Neural progenitor cell (in vitro differentiated cells): ENCODE measurements around the gene PUS3. TPM values are rescaled to one million over a fixed set of nuclear protein-coding genes. Genes with fewer than 3 reads are reported as not detected.
"Not testable (repeated sequence)": the region's sequence is repeated elsewhere in the genome, so short reads cannot be mapped to it uniquely, and the experiment has no call there.

Experiments
- DNase-seq: peaks from one replicate; pipeline ENCODE4 v3.0.0-alpha.2; 2016; ENCODE audit warnings: low spot score
- H2AFZ ChIP-seq: fragments of 200-600 bp; sonication (generic); replicated peaks from 2 replicates; pipeline ENCODE4 v1.6.1; 2016; ENCODE audit warnings: antibody characterized with exemption
- H3F3A ChIP-seq: fragments of 200-600 bp; sonication (generic); 2 replicates; pipeline ENCODE4 v1.6.1; 2016; ENCODE audit warnings: antibody characterized with exemption, low read depth
- H3K27ac ChIP-seq: fragments of 200-600 bp; sonication (generic); 2 replicates; pipeline ENCODE4 v1.5.1; 2016; ENCODE audit warnings: mild to moderate bottlenecking
- H3K27me3 ChIP-seq: fragments of 200-600 bp; sonication (generic); 2 replicates; pipeline ENCODE4 v1.6.1; 2016; ENCODE audit warnings: mild to moderate bottlenecking, moderate library complexity
- H3K36me3 ChIP-seq: fragments of 200-600 bp; sonication (generic); 2 replicates; pipeline ENCODE4 v1.5.1; 2016
- H3K4me1 ChIP-seq: fragments of 200-600 bp; sonication (generic); 2 replicates; pipeline ENCODE4 v1.6.1; 2016; ENCODE audit warnings: mixed run types
- H3K4me2 ChIP-seq: fragments of 200-600 bp; sonication (generic); 2 replicates; pipeline ENCODE4 v1.6.1; 2016
- H3K4me3 ChIP-seq: fragments of 200-600 bp; sonication (generic); 2 replicates; pipeline ENCODE4 v1.5.1; 2016
- H3K79me2 ChIP-seq: fragments of 200-600 bp; sonication (generic); 2 replicates; pipeline ENCODE4 v1.6.1; 2016; ENCODE audit warnings: low read depth
- H3K9ac ChIP-seq: fragments of 200-600 bp; sonication (generic); 2 replicates; pipeline ENCODE4 v1.6.1; 2016
- H3K9me3 ChIP-seq: fragments of 200-600 bp; sonication (generic); 2 replicates; pipeline ENCODE4 v1.5.1; 2016; ENCODE audit warnings: low read depth
- H4K20me1 ChIP-seq: fragments of 200-600 bp; sonication (generic); 2 replicates; pipeline ENCODE4 v1.6.1; 2016; ENCODE audit warnings: low read depth
- H3K27ac Mint-ChIP-seq: 3 replicates; pipeline ENCODE4 v1.8.0; 2021; ENCODE audit warnings: mixed read lengths
- H3K27me3 Mint-ChIP-seq: 2 replicates; pipeline ENCODE4 v1.8.0; 2022; ENCODE audit warnings: low read depth, mild to moderate bottlenecking, inconsistent platforms, moderate library complexity, mixed read lengths; ENCODE audit not compliant: insufficient read depth
- H3K36me3 Mint-ChIP-seq: 3 replicates; pipeline ENCODE4 v1.8.0; 2021; ENCODE audit warnings: mixed read lengths
- H3K4me1 Mint-ChIP-seq: 3 replicates; pipeline ENCODE4 v1.8.0; 2021; ENCODE audit warnings: mixed read lengths
- H3K4me3 Mint-ChIP-seq: 3 replicates; pipeline ENCODE4 v1.8.0; 2021; ENCODE audit warnings: mild to moderate bottlenecking, moderate library complexity, mixed read lengths
- H3K9me3 Mint-ChIP-seq: 3 replicates; pipeline ENCODE4 v1.8.0; 2020; ENCODE audit warnings: mixed read lengths
- EZH2 ChIP-seq: fragments of 200-600 bp; sonication (generic); IDR thresholded peaks from 2 replicates; pipeline ENCODE4 v1.6.1; 2017; ENCODE audit warnings: antibody characterized with exemption, mild to moderate bottlenecking, moderate library complexity
- EZH2phosphoT487 ChIP-seq: fragments of 200-600 bp; sonication (generic); IDR thresholded peaks from 2 replicates; pipeline ENCODE4 v1.6.1; 2017; ENCODE audit warnings: antibody characterized with exemption
- total RNA-seq: library from RNA; depleted of rRNA; stranded (reverse); fragments of >200 nt; gene quantifications from 2 replicates; pipeline ENCODE4 v1.2.3, GENCODE V29; 2015; ENCODE audit warnings: low replicate concordance
- TF ChIP-seq, protein P1 (sequence below): fragments of 200-600 bp; sonication (generic); IDR thresholded peaks from 2 replicates; pipeline ENCODE4 v1.5.1; 2017; ENCODE audit warnings: antibody characterized with exemption, mild to moderate bottlenecking

PUS3 gene
- total RNA-seq, 1 donor from 2014 or later: 22.1 TPM

DNA sequence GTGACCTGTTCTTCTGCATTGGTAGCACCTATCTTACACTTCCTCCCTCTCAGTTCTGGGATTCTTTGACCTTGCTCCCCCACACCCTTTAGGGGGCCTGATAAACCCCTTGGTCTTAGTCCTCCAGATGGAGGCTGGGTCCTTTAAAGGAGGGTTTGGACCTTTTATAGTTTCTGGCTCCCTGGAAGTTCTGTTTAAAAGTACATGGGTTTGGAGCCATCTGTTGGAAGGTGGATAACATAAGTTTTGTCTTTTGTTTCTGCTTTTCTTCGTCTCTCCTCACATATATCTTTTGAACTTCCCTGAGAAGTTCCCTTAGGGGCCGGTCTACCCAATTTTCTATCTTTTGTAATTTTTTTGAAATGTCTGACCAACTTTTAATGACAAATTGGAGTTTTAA lies 33.5 kb downstream of the PUS3 start:
- H3K36me3 Mint-ChIP-seq: no peaks in the 10 kb centered on the region
- DNase-seq: no peak

DNA sequence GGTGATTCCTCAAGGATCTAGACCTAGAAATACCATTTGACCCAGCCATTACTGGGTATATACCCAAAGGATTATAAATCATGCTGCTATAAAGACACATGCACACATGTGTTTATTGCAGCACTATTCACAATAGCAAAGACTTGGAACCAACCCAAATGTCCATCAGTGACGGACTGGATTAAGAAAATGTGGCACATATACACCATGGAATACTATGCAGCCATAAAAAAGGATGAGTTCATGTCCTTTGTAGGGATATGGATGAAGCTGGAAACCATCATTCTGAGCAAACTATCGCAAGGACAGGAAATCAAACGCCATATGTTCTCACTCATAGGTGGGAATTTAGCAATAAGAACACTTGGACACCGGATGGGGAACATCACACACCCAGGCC lies 37.7 kb downstream of the PUS3 start:
- H3F3A ChIP-seq, H3K27me3 ChIP-seq, H3K9ac ChIP-seq, H3K4me3 ChIP-seq, H3K27ac Mint-ChIP-seq, H4K20me1 ChIP-seq, H3K9me3 ChIP-seq, H3K27ac ChIP-seq, H3K36me3 Mint-ChIP-seq, DNase-seq, H3K4me3 Mint-ChIP-seq, H2AFZ ChIP-seq, H3K4me1 ChIP-seq, H3K4me1 Mint-ChIP-seq, H3K79me2 ChIP-seq, H3K36me3 ChIP-seq, H3K4me2 ChIP-seq, H3K27me3 Mint-ChIP-seq: not testable (repeated sequence)
- H3K9me3 Mint-ChIP-seq: peaks cover 13% of the 10 kb centered on the region

More for the DNA sequence above, 33.5 kb downstream of the PUS3 start:
- no peak for TF ChIP-seq EZH2
- TF ChIP-seq EZH2phosphoT487: no peak
- TF ChIP-seq, protein P1, sequence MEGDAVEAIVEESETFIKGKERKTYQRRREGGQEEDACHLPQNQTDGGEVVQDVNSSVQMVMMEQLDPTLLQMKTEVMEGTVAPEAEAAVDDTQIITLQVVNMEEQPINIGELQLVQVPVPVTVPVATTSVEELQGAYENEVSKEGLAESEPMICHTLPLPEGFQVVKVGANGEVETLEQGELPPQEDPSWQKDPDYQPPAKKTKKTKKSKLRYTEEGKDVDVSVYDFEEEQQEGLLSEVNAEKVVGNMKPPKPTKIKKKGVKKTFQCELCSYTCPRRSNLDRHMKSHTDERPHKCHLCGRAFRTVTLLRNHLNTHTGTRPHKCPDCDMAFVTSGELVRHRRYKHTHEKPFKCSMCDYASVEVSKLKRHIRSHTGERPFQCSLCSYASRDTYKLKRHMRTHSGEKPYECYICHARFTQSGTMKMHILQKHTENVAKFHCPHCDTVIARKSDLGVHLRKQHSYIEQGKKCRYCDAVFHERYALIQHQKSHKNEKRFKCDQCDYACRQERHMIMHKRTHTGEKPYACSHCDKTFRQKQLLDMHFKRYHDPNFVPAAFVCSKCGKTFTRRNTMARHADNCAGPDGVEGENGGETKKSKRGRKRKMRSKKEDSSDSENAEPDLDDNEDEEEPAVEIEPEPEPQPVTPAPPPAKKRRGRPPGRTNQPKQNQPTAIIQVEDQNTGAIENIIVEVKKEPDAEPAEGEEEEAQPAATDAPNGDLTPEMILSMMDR: no peak
- H3K36me3 ChIP-seq: no peaks in the 10 kb centered on the region
- no peaks in the 10 kb centered on the region for H3K27me3 Mint-ChIP-seq
- H3K4me1 ChIP-seq: peaks cover 8% of the 10 kb centered on the region
- no peak overlapping the region for H3K9ac ChIP-seq
- no peak overlapping the region for H3K4me2 ChIP-seq
- H3K4me3 Mint-ChIP-seq: no peak overlapping the region
- no peak overlapping the region for H3K27ac ChIP-seq
- no peaks in the 10 kb centered on the region for H3F3A ChIP-seq
- peaks cover 2% of the 10 kb centered on the region for H3K4me1 Mint-ChIP-seq
- no peak overlapping the region for H3K27ac Mint-ChIP-seq
- no peaks in the 10 kb centered on the region for H3K79me2 ChIP-seq
- peaks cover 4% of the 10 kb centered on the region for H3K9me3 Mint-ChIP-seq
- no peak overlapping the region for H2AFZ ChIP-seq
- no peaks in the 10 kb centered on the region for H3K9me3 ChIP-seq
- no peaks in the 10 kb centered on the region for H3K27me3 ChIP-seq
- H3K4me3 ChIP-seq: no peak overlapping the region
- H4K20me1 ChIP-seq: no peaks in the 10 kb centered on the region

DNA sequence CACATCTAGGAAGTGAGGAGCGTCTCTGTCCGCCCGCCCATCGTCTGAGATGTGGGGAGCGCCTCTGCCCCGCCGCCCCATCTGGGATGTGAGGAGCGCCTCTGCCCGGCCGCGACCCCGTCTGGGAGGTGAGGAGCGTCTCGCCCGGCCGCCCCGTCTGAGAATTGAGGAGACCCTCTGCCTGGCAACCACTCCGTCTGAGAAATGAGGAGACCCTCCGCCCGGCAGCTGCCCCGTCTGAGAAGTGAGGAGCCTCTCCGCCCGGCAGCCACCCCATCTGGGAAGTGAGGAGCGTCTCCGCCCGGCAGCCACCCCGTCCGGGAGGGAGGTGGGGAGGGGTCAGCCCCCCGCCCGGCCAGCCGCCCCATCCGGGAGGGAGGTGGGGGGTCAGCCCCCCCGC lies 40.2 kb downstream of the PUS3 start:
- H3K4me1 Mint-ChIP-seq, H3K4me3 Mint-ChIP-seq, H3K4me3 ChIP-seq, H3K36me3 Mint-ChIP-seq, H3F3A ChIP-seq, DNase-seq, H3K36me3 ChIP-seq, H3K4me2 ChIP-seq, H3K79me2 ChIP-seq, H3K27ac Mint-ChIP-seq, H2AFZ ChIP-seq, H4K20me1 ChIP-seq, H3K27ac ChIP-seq, H3K9me3 ChIP-seq, H3K27me3 Mint-ChIP-seq, H3K9ac ChIP-seq, H3K27me3 ChIP-seq, H3K4me1 ChIP-seq: not testable (repeated sequence)
- peaks cover 24% of the 10 kb centered on the region for H3K9me3 Mint-ChIP-seq

DNA sequence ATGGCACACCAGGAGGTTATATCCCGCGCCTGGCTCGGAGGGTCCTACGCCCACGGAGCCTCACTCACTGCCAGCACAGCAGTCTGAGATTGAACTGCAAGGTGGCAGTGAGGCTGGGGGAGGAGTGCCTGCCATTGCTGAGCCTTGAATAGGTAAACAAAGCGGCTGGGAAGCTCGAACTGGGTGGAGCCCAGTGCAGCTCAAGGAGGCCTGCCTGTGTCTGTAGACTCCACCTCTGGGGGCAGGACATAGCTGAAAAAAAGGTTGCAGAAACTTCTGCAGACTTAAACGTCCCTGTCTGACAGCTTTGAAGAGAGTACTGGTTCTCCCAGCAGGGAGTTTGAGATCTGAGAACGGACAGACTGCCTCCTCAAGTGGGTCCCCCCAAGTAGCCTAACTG lies 45.3 kb downstream of the PUS3 start:
- not testable (repeated sequence) for H3K4me1 ChIP-seq, H3K27me3 Mint-ChIP-seq, H3K4me3 Mint-ChIP-seq, H3K79me2 ChIP-seq, H3K9ac ChIP-seq, H3K4me3 ChIP-seq, H4K20me1 ChIP-seq, H2AFZ ChIP-seq, DNase-seq, H3F3A ChIP-seq, H3K27ac Mint-ChIP-seq, H3K9me3 ChIP-seq, H3K4me2 ChIP-seq, H3K36me3 Mint-ChIP-seq, H3K27me3 ChIP-seq, H3K27ac ChIP-seq, H3K4me1 Mint-ChIP-seq, H3K36me3 ChIP-seq
- H3K9me3 Mint-ChIP-seq: peaks cover 27% of the 10 kb centered on the region

DNA sequence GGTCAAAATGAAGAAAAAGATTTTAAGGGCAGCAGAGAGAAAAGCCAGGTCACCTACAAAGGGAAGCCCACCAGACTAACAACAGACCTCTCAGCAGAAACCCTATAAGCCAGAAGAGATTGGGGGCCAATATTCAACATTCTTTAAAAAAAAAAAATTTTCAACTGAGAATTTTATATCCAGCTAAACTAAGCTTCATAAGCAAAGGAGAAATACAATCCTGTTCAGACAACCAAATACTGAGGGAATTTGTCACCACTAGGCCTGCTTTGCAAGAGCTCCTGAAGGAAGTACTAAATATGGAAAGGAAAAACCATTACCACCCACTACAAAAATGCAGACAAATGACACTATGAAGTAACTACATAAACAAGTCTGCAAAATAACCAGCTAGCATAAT lies 56.8 kb downstream of the PUS3 start:
- H3K4me2 ChIP-seq: no peak overlapping the region
- H3K36me3 ChIP-seq: no peaks in the 10 kb centered on the region
- Mint-ChIP-seq H3K4me3 (no peak overlapping the region), H3K4me1 (no peaks in the 10 kb centered on the region), H3K27me3 (peaks cover 2% of the 10 kb centered on the region), H3K27ac (no peak overlapping the region), H3K36me3 (no peaks in the 10 kb centered on the region), H3K9me3 (peaks cover 21% of the 10 kb centered on the region)
- no peaks in the 10 kb centered on the region for H3K9me3 ChIP-seq
- no peak overlapping the region for H3K9ac ChIP-seq
- no peak overlapping the region for H3K4me3 ChIP-seq
- no peak overlapping the region for H3K27ac ChIP-seq
- no peak overlapping the region for H2AFZ ChIP-seq
- no peaks in the 10 kb centered on the region for H3K27me3 ChIP-seq
- peaks cover 7% of the 10 kb centered on the region for H3K4me1 ChIP-seq
- H3K79me2 ChIP-seq: no peaks in the 10 kb centered on the region
- no peaks in the 10 kb centered on the region for H4K20me1 ChIP-seq
- peaks cover 7% of the 10 kb centered on the region for H3F3A ChIP-seq
- TF ChIP-seq, protein P1: no peak
- TF ChIP-seq EZH2phosphoT487 (no peak), EZH2 (no peak)
- no peak for DNase-seq

Other genes starting within 250 kb of the PUS3 start
- 0.47 and 0.56 TPM in 2 replicates for gene ACRV1, start 222.4 kb downstream of the PUS3 start, total RNA-seq
- not detected in 2 replicates for gene PATE1, start 156.9 kb downstream of the PUS3 start, total RNA-seq
- gene PATE2, start 124.4 kb downstream of the PUS3 start, total RNA-seq: 0.24 TPM in 1 of 2 replicates, not detected in the other
- not detected in 2 replicates for gene PATE3, start 115.1 kb downstream of the PUS3 start, total RNA-seq
- not detected in 2 replicates for gene PATE4, start 69.9 kb downstream of the PUS3 start, total RNA-seq
- gene HYLS1, start 15.5 kb downstream of the PUS3 start, total RNA-seq: 7.7 and 8.9 TPM in 2 replicates
- 8.9 and 12.4 TPM in 2 replicates for gene DDX25, start 1.3 kb upstream of the PUS3 start, total RNA-seq
- gene VSIG10L2, start 42.8 kb upstream of the PUS3 start, total RNA-seq: not detected in 2 replicates
- 50.5 and 71.3 TPM in 2 replicates for gene CDON, start 159.7 kb upstream of the PUS3 start, total RNA-seq